ENCODE data around the gene FMOD.
"Not testable (repeated sequence)": the region's sequence is repeated elsewhere in the genome, so short reads cannot be mapped to it uniquely, and the experiment has no call there.

Gene FMOD

GRCh38 chr1:203325026-203325417, 25.9 kb downstream of the FMOD start:
- DNase-seq, result peak in 1 of 2 experiments; percentile 49

DNA sequence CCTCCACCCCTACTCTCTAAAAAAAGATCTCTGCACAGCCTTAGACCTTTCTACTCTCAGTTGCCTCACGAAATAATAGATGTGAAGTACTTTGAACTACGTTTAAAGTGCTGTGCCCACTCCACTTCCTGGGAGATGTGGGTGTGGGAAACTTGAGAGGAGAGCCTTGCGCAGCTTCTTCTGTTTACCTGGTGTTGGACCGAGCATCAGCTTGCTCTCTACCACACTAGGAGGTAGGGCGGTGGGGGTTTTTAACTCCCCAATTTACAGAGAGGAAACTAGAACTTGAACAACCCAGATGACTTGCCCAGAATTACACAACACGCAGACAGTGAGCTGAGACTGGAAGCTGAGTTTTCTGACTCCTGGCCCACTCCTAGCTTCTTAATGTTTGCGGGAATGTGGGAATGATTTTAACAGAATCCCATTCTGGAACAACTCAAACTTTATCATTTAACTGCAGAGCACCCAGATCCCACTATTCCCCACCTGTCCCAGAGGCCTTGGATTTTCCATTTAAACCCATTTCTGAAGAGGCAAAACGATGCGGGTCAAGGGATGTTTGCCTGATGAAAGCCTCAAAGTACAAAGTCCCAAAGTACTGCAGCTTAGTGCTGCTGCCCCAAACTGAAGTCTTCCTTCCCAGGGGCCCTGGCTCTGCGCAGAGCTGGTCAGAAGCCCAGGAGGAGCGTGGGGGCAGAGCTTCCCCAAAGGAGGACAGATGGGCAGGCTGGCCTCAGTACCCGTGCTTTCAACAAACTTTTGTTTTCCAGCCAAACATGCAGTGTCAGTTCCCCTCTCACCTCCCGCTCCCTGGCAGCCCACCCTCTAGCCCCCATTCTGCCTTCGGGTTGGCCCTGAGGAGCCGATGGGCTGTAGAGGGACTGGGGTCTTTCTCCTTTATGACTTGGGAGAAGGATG, 26.6 kb downstream of the FMOD start:
- DNase-seq, result peak in 1 of 2 experiments; percentile 61

DNA sequence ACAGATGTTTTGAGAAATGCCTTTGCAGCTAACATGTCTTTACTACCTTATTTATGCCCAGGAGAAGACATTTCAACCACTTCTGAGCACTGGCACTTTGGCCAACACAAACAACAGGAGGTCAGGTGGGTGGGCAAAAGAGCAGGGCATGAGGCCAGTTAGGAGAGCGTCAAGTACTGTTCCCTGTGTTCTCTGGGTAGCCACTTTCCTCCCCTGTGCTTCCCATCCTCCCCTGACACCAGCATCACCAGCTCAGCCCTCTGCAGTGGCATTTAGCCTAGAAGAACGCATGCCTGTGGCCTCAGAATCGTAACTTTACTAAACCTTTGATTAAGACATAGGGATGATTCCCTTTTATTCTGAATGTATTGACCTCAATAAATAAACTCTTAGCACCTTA, 27.3 kb downstream of the FMOD start:
- DNase-seq, result no peak

DNA sequence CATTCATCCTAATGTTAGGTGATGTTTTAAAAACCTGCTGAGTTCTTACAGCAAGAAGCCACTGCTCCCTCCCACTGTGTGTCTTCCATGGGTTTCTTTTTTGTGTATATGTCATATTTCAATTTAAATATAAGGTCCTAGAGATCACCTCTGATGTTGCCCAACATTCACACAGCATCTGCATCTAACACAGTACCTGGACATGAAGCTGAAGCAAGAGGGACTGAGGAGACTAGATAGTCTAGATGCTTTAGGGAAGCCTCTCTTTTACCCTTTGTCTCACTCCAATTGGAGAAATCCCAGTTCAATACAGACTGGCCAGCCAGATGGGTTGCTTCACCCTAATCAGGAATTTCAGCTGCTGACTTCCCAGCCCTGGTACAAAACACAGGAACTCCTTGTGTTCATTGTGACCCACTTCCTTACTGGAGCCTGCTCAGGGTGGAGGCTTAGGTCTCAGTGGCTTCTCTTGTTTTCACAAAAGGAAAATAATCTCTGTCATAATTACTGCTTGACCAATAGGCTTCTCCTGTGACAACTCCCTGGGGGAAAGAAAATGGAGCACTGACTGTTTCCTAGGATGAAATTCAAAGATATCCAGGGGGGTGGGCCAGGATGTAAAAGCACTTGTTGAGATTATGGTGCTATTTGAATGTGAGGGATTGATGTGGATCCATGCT, 28.3 kb downstream of the FMOD start:
- no peak for DNase-seq

- no peak for DNase-seq
These were observed 29.5 kb downstream of the FMOD start for GRCh38 chr1:203321273-203322052.

- peak in 1 of 2 experiments; percentile 53 for DNase-seq
These were observed 30.2 kb downstream of the FMOD start for GRCh38 chr1:203320591-203321272.

- DNase-seq, result no peak
These were observed 32.7 kb downstream of the FMOD start for GRCh38 chr1:203318229-203318517.

GRCh38 chr1:203317429-203318228, 33.3 kb downstream of the FMOD start:
- no peak for DNase-seq

GRCh38 chr1:203316626-203317093, 34.3 kb downstream of the FMOD start:
- no peak for DNase-seq

- DNase-seq, result not testable (repeated sequence)
These were observed 36.7 kb downstream of the FMOD start for GRCh38 chr1:203314025-203314759.

- no peak for DNase-seq
These were observed 39.3 kb downstream of the FMOD start for GRCh38 chr1:203311368-203312301.

DNA sequence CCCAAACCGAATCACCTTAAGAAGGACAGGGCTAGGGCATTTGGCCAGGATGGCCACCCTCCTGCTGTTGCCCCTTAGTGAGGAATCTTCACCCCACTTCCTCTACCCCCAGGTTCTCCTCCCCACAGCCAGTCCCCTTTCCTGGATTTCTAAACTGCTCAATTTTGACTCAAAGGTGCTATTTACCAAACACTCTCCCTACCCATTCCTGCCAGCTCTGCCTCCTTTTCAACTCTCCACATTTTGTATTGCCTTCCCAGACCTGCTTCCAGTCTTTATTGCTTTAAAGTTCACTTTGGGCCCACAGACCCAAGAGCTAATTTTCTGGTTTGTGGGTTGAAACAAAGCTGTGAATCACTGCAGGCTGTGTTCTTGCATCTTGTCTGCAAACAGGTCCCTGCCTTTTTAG, 42.0 kb downstream of the FMOD start:
- DNase-seq, result no peak

DNA sequence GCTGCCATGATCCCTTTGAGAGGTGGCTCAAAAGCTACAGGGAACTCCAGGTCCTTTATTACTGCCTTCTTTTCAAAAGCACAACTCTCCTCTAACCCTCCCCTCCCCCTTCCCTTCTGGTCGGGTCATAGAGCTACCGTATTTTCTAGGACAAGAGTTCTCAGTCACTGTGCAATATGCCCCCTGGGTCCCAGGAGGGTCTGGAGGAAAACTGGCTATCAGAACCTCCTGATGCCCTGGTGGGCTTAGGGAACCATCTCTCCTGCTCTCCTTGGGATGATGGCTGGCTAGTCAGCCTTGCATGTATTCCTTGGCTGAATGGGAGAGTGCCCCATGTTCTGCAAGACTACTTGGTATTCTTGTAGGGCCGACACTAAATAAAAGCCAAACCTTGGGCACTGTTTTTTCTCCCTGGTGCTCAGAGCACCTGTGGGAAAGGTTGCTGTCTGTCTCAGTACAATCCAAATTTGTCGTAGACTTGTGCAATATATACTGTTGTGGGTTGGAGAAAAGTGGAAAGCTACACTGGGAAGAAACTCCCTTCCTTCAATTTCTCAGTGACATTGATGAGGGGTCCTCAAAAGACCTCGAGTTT, 42.5 kb downstream of the FMOD start:
- DNase-seq, result no peak

DNA sequence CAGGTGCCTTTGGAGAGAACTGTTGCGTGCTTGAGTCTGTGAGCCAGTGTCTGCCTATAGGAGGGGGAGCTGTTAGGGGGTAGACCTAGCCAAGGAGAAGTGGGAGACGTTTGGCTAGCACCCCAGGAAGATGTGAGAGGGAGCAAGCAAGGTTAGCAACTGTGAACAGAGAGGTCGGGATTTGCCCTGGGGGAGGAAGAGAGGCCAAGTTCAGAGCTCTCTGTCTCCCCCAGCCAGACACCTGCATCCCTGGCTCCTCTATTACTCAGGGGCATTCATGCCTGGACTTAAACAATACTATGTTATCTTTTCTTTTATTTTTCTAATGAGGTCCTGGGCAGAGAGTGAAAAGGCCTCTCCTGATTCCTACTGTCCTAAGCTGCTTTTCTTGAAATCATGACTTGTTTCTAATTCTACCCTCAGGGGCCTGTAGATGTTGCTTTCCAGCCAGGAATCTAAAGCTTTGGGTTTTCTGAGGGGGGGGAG, 43.2 kb downstream of the FMOD start:
- no peak for DNase-seq

DNA sequence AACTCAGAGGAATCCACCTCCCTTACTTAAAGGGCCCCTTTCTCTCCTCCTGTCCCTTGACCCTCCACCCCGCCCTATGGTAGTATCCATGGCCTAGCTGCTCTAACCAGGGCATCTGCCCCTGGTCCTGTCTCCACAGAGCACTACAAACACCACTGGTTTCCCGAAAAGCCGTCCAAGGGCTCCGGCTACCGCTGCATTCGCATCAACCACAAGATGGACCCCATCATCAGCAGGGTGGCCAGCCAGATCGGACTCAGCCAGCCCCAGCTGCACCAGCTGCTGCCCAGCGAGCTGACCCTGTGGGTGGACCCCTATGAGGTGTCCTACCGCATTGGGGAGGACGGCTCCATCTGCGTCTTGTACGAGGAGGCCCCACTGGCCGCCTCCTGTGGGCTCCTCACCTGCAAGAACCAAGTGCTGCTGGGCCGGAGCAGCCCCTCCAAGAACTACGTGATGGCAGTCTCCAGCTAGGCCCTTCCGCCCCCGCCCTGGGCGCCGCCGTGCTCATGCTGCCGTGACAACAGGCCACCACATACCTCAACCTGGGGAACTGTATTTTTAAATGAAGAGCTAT, 43.9 kb downstream of the FMOD start:
- DNase-seq, result peak; percentile 47 to 57

DNA sequence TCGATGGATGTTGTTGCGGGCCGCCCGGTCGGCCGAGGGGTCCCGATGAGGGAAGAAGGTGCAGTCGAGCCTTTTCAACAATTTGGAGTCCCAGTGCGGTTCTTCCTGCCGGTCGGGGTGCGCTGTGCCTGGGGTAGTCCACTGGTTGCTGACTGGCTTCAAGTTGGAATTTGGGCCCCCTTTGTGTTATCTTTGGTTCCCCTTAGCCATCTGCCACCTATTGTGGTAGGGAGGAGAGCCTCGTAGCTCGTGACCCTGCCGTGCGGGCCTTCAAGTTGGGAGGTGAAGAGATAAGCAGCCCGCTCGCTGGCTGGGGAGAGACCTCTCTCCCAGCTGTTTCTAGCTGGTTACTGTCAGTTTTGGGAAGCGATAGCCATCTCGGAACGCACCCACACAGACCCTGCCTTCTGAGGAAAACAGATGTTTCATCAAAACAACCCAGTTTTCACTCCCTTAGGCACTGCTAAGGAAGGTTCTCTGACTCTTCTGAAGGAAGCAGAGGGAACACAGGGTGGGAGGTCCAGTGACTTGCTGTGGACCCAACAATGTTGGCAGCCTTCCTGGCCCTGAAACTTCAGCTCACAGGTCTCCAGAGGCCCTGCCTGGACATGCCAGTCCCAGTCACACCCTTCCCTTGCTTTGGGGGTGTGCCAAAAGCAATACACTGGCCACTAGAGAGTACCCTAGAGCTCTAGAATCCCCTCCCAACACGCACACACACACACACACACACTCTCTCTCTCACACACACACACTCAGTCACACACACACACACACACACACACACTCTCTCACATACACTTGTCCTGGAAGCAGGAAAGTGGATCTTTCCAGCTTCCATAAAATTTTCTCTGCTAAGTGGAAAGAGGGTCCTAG, 44.6 kb downstream of the FMOD start:
- peak in 1 of 2 experiments; percentile 37 for DNase-seq

- no peak for DNase-seq
These were observed 45.2 kb downstream of the FMOD start for GRCh38 chr1:203305809-203306088.
